K562 (cell line): ENCODE data around the gene WFIKKN2. TPM values are rescaled to one million over a fixed set of nuclear protein-coding genes. Genes with fewer than 3 reads are reported as not detected.
A peak's percentile ranks its signal among the peaks of the same experiment; 100 is the strongest.

Experiments
- ARID1B ChIP-seq: fragments of 450-650 bp; IDR thresholded peaks from 2 replicates; pipeline ENCODE4 v1.6.1; 2016; ENCODE audit warnings: antibody characterized with exemption, mild to moderate bottlenecking, inconsistent platforms
- CBFA2T2 ChIP-seq: fragments of 450-650 bp; conservative IDR thresholded peaks from 2 replicates; pipeline ENCODE4 v1.6.1; 2017; ENCODE audit warnings: mild to moderate bottlenecking
- CBX1 ChIP-seq: sonication (generic); IDR thresholded peaks from 2 replicates; pipeline ENCODE4 v1.6.1; 2016; ENCODE audit warnings: antibody characterized with exemption, low read depth, mild to moderate bottlenecking
- FOXA1 ChIP-seq: fragments of 450-650 bp; IDR thresholded peaks from 2 replicates; pipeline ENCODE4 v1.6.1; 2016; ENCODE audit warnings: mild to moderate bottlenecking, borderline replicate concordance
- GABPB2 ChIP-seq: fragments of 250-450 bp; sonication (Bioruptor Pico); conservative IDR thresholded peaks from 2 replicates; pipeline ENCODE4 v1.5.1; 2021; ENCODE audit warnings: mild to moderate bottlenecking
- HDAC8 ChIP-seq: fragments of 450-650 bp; IDR thresholded peaks from 2 replicates; pipeline ENCODE4 v1.6.1; 2016; ENCODE audit warnings: mild to moderate bottlenecking, missing genetic modification characterization, moderate library complexity, missing compliant biosample characterization
- JUN ChIP-seq, 2 experiments: sonication (generic) in 1 of 2; formaldehyde crosslinking in 1 of 2; IDR thresholded peaks; 2 replicates each; pipeline versions ENCODE4 v1.6.1 to v1.8.0; 2012 to 2022; ENCODE audit warnings: borderline replicate concordance in 2 of 2, mild to moderate bottlenecking in 2 of 2, improper control_type of control experiment in 1 of 2, low read depth in 1 of 2, low read length in 1 of 2, missing genetic modification reagents in 1 of 2
- KDM1A ChIP-seq, 2 experiments: fragments of 450-650 bp; IDR thresholded peaks; 2 replicates each; pipeline ENCODE4 v1.6.1; 2016; ENCODE audit warnings: mild to moderate bottlenecking in 2 of 2
- MEIS2 ChIP-seq: fragments of 450-650 bp; IDR thresholded peaks from 2 replicates; pipeline ENCODE4 v1.6.1; 2014; ENCODE audit warnings: mild to moderate bottlenecking; ENCODE audit not compliant: partially characterized antibody
- NR2C2 ChIP-seq, 2 experiments: fragments of 200-800 bp in 1 of 2; sonication (Bioruptor generic) in 1 of 2; sonication (generic) in 1 of 2; formaldehyde crosslinking in 1 of 2; IDR thresholded peaks; 2 replicates each; pipeline versions ENCODE4 v1.6.1 to v1.8.0; 2016 to 2022; ENCODE audit warnings: mild to moderate bottlenecking in 1 of 2, missing compliant biosample characterization in 1 of 2, missing genetic modification characterization in 1 of 2, missing genetic modification reagents in 1 of 2
- PHF8 ChIP-seq: fragments of 200-600 bp; sonication (generic); IDR thresholded peaks from 2 replicates; pipeline ENCODE4 v1.6.1; 2012; ENCODE audit warnings: mixed run types, mild to moderate bottlenecking, inconsistent platforms, low read length, moderate library complexity, borderline replicate concordance
- POU5F1 ChIP-seq: fragments of 150-350 bp; IDR thresholded peaks from 2 replicates; pipeline ENCODE4 v1.6.1; 2014; ENCODE audit warnings: borderline replicate concordance, low read length, low read depth, mild to moderate bottlenecking; ENCODE audit not compliant: partially characterized antibody
- RBM15 ChIP-seq: fragments of 200-400 bp; formaldehyde crosslinking; IDR thresholded peaks from 2 replicates; pipeline ENCODE4 v1.6.1; 2018; ENCODE audit warnings: mild to moderate bottlenecking, low read length, moderate library complexity; ENCODE audit not compliant: insufficient read depth
- SNIP1 ChIP-seq: fragments of 450-650 bp; IDR thresholded peaks from 2 replicates; pipeline ENCODE4 v1.7.1; 2017; ENCODE audit warnings: low read depth, mild to moderate bottlenecking
- STAG1 ChIP-seq: sonication (generic); formaldehyde crosslinking; IDR thresholded peaks from 2 replicates; pipeline ENCODE4 v1.5.0; 2020; ENCODE audit warnings: missing genetic modification reagents, borderline replicate concordance
- ZBTB17 ChIP-seq: fragments of 450-650 bp; formaldehyde crosslinking; IDR thresholded peaks from 2 replicates; pipeline ENCODE4 v1.4.0; 2020; ENCODE audit warnings: mild to moderate bottlenecking
- ZNF263 ChIP-seq: sonication (generic); formaldehyde crosslinking; IDR thresholded peaks from 2 replicates; pipeline ENCODE4 v1.8.0; 2022; ENCODE audit warnings: mild to moderate bottlenecking, missing genetic modification reagents, borderline replicate concordance
- ZNF354B ChIP-seq: fragments of 250-450 bp; sonication (Bioruptor Pico); IDR thresholded peaks from 2 replicates; pipeline ENCODE4 v1.4.0; 2020
- ZNF589 ChIP-seq: fragments of 200-800 bp; sonication (Bioruptor generic); IDR thresholded peaks from 2 replicates; pipeline ENCODE4 v1.6.1; 2016; ENCODE audit warnings: low read depth, missing genetic modification characterization, missing compliant biosample characterization
- ZNF644 ChIP-seq: fragments of 200-800 bp; sonication (Bioruptor generic); IDR thresholded peaks from 2 replicates; pipeline ENCODE4 v1.6.1; 2016; ENCODE audit warnings: low read depth, missing genetic modification characterization, missing compliant biosample characterization
- ZNF830 ChIP-seq: fragments of 250-450 bp; sonication (Bioruptor Pico); IDR thresholded peaks from 2 replicates; pipeline ENCODE4 v1.5.0; 2021; ENCODE audit warnings: mild to moderate bottlenecking
- polyA plus RNA-seq, 8 experiments: library from polyadenylated mRNA; depleted of rRNA in 4 of 8; stranded (reverse) in 5 of 8; unstranded in 3 of 8; fragments of >200 nt; fragmentation: Nextera tagmentation in 2 of 8; fragmentation: Illumina TruSeq in 1 of 8; extraction: Ambion mirVana in 2 of 8; extraction: Trizol in 1 of 8; gene quantifications; 2 replicates each; pipeline versions ENCODE4 v1.2.1 to v1.2.3, GENCODE V29; 2011 to 2014; ENCODE audit warnings: inconsistent platforms in 1 of 8, missing spikeins in 1 of 8
- total RNA-seq, 7 experiments: library from RNA; depleted of rRNA in 6 of 7; stranded (reverse); fragments of >200 nt in 6 of 7; fragmentation: Illumina TruSeq in 2 of 7; extraction: Trizol in 2 of 7; gene quantifications; 2 replicates each; pipeline versions ENCODE4 v1.2.1 to v1.2.3, GENCODE V29; 2011 to 2021; ENCODE audit warnings: low replicate concordance in 1 of 7
- TF ChIP-seq, protein P1 (sequence below): fragments of 450-650 bp; IDR thresholded peaks from 2 replicates; pipeline ENCODE4 v1.6.1; 2018; ENCODE audit warnings: mild to moderate bottlenecking, low read depth; ENCODE audit not compliant: partially characterized antibody
- TF ChIP-seq, protein P2 (sequence below): fragments of 450-650 bp; formaldehyde crosslinking; IDR thresholded peaks from 2 replicates; pipeline ENCODE4 v1.4.0; 2022; ENCODE audit warnings: missing genetic modification characterization
- TF ChIP-seq, protein P3 (sequence below): fragments of 250-450 bp; sonication (Bioruptor Pico); IDR thresholded peaks from 2 replicates; pipeline ENCODE4 v1.4.0; 2020; ENCODE audit warnings: mild to moderate bottlenecking, moderate library complexity

WFIKKN2 gene
- total and polyA plus RNA-seq, 9 of the 15 experiments (the other 6 are each of a cell fraction or from before 2014, with no cell fraction given) = 0.07 TPM; not detected in 8

- no peak for TF ChIP-seq JUN (IDR thresholded peaks at IDR 0.05; ENCODE audit: borderline replicate concordance, low read depth, low read length)
- no peak for TF ChIP-seq JUN (CRISPR knock-in tag; IDR thresholded peaks at IDR 0.05; ENCODE audit: borderline replicate concordance)
- no peak for TF ChIP-seq ZNF644 (tag)
- no peak for TF ChIP-seq CBX1
- TF ChIP-seq, protein P1, sequence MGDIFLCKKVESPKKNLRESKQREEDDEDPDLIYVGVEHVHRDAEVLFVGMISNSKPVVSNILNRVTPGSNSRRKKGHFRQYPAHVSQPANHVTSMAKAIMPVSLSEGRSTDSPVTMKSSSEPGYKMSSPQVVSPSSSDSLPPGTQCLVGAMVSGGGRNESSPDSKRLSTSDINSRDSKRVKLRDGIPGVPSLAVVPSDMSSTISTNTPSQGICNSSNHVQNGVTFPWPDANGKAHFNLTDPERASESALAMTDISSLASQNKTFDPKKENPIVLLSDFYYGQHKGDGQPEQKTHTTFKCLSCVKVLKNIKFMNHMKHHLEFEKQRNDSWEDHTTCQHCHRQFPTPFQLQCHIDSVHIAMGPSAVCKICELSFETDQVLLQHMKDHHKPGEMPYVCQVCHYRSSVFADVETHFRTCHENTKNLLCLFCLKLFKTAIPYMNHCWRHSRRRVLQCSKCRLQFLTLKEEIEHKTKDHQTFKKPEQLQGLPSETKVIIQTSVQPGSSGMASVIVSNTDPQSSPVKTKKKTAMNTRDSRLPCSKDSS = no peak
- no peak for TF ChIP-seq ZNF263 (CRISPR knock-in tag)
- no peak for TF ChIP-seq SNIP1
- TF ChIP-seq RBM15 = no peak
- TF ChIP-seq, protein P2, sequence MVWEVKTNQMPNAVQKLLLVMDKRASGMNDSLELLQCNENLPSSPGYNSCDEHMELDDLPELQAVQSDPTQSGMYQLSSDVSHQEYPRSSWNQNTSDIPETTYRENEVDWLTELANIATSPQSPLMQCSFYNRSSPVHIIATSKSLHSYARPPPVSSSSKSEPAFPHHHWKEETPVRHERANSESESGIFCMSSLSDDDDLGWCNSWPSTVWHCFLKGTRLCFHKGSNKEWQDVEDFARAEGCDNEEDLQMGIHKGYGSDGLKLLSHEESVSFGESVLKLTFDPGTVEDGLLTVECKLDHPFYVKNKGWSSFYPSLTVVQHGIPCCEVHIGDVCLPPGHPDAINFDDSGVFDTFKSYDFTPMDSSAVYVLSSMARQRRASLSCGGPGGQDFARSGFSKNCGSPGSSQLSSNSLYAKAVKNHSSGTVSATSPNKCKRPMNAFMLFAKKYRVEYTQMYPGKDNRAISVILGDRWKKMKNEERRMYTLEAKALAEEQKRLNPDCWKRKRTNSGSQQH (CRISPR knock-in tag) = no peak
- no peak for TF ChIP-seq POU5F1
- no peak for TF ChIP-seq FOXA1
- TF ChIP-seq STAG1 = no peak
- no peak for TF ChIP-seq HDAC8 (tag)
- peak; percentile 61 for TF ChIP-seq MEIS2
- no peak for TF ChIP-seq ZNF830 (CRISPR knock-in tag)
- TF ChIP-seq, protein P3, sequence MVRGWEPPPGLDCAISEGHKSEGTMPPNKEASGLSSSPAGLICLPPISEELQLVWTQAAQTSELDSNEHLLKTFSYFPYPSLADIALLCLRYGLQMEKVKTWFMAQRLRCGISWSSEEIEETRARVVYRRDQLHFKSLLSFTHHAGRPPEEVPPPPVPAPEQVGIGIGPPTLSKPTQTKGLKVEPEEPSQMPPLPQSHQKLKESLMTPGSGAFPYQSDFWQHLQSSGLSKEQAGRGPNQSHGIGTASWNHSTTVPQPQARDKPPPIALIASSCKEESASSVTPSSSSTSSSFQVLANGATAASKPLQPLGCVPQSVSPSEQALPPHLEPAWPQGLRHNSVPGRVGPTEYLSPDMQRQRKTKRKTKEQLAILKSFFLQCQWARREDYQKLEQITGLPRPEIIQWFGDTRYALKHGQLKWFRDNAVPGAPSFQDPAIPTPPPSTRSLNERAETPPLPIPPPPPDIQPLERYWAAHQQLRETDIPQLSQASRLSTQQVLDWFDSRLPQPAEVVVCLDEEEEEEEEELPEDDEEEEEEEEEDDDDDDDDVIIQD (CRISPR knock-in tag) = no peak
- TF ChIP-seq GABPB2 (CRISPR knock-in tag) = no peak
- no peak for TF ChIP-seq PHF8
- no peak for TF ChIP-seq ZNF354B (CRISPR knock-in tag)
- no peak for TF ChIP-seq ZNF589 (CRISPR knock-in tag)
- TF ChIP-seq NR2C2 (CRISPR knock-in tag; IDR thresholded peaks at IDR 0.05) = no peak
- TF ChIP-seq NR2C2 (tag; IDR thresholded peaks at IDR 0.05) = no peak
- 0 out of 4 replicates have a peak, but pooled peaks of 1 of the 2 experiments have one; percentile 16 for TF ChIP-seq KDM1A (IDR thresholded peaks at IDR 0.05)
- TF ChIP-seq CBFA2T2 = 0 out of 2 replicates have a peak, but pooled peaks have one; percentile 29
- TF ChIP-seq ARID1B = peak; percentile 36; the same call in 1 of the 2 replicates
- TF ChIP-seq ZBTB17 = no peak
Observed at GRCh38 chr17:50824429-50824828, 11.0 kb upstream of the WFIKKN2 start (continued).
